ENCODE data around the gene PIGH. TPM values are rescaled to one million over a fixed set of nuclear protein-coding genes. Genes with fewer than 3 reads are reported as not detected.

PIGH gene
- 18.8 to 22.0 TPM (median 21.2 TPM) in 5 replicates for total RNA-seq (2022; extraction: Qiagen RNA extraction; ENCODE audit: low read depth)

GRCh38 chr14:67599698-67600561, at the start of gene PIGH:
Gene PIGH (minus strand): TSS chr14:67600268. CDS start chr14:67600203, 65 bp downstream.

GRCh38 chr14:67619446-67620216, 19.6 kb upstream of the PIGH start, which contains the start of gene ARG2:
Gene ARG2 (plus strand): TSS chr14:67619920. CDS start chr14:67619978, 58 bp downstream.

Other genes with a start within 250 kb of the PIGH start
- 71.3 to 122 TPM (median 78.2 TPM) in 5 replicates for gene ATP6V1D, start 240.5 kb downstream of the PIGH start, total RNA-seq (2022; extraction: Qiagen RNA extraction; ENCODE audit: low read depth)
- 248 to 400 TPM (median 262 TPM) in 5 replicates for gene EIF2S1, start 239.9 kb downstream of the PIGH start, total RNA-seq (2022; extraction: Qiagen RNA extraction; ENCODE audit: low read depth)
- 26.5 to 31.9 TPM (median 27.8 TPM) in 5 replicates for gene PLEK2, start 188.1 kb downstream of the PIGH start, total RNA-seq (2022; extraction: Qiagen RNA extraction; ENCODE audit: low read depth)
- gene TMEM229B, start 111.5 kb downstream of the PIGH start, total RNA-seq (2022; extraction: Qiagen RNA extraction; ENCODE audit: low read depth), result 0.17 to 0.57 TPM (median 0.24 TPM) in 5 replicates
- gene PLEKHH1, start 67.0 kb downstream of the PIGH start, total RNA-seq (2022; extraction: Qiagen RNA extraction; ENCODE audit: low read depth), result 3.1 to 5.2 TPM (median 4.3 TPM) in 5 replicates
- gene ARG2, start 19.7 kb upstream of the PIGH start, total RNA-seq (2022; extraction: Qiagen RNA extraction; ENCODE audit: low read depth), result 1.3 to 2.7 TPM (median 1.9 TPM) in 5 replicates
- 73.8 to 94.1 TPM (median 90.8 TPM) in 5 replicates for gene VTI1B, start 74.4 kb upstream of the PIGH start, total RNA-seq (2022; extraction: Qiagen RNA extraction; ENCODE audit: low read depth)
- 59.7 to 71.1 TPM (median 63.5 TPM) in 5 replicates for gene RDH11, start 95.5 kb upstream of the PIGH start, total RNA-seq (2022; extraction: Qiagen RNA extraction; ENCODE audit: low read depth)
- 0.06 to 0.13 TPM (median 0.07 TPM) in 3 of 5 replicates, not detected in the others for gene RDH12, start 101.6 kb upstream of the PIGH start, total RNA-seq (2022; extraction: Qiagen RNA extraction; ENCODE audit: low read depth)
- 5.5 to 6.5 TPM (median 5.7 TPM) in 5 replicates for gene ZFYVE26, start 216.3 kb upstream of the PIGH start, total RNA-seq (2022; extraction: Qiagen RNA extraction; ENCODE audit: low read depth)
- 4.2 to 8.0 TPM (median 4.4 TPM) in 5 replicates for gene RAD51B, start 219.5 kb upstream of the PIGH start, total RNA-seq (2022; extraction: Qiagen RNA extraction; ENCODE audit: low read depth)